Activated naive CD8-positive, alpha-beta T cell treated with anti-CD3 and anti-CD28 coated beads, Interleukin-2, amount 50 U/mL, for 16 hours (primary cell): Measurements from ENCODE around the gene EFCAB5.

Experiments used
- DNase-seq: peaks from one replicate; pipeline ENCODE4 v3.0.0-alpha.2; 2020; ENCODE audit warnings: low read depth, low spot score

EFCAB5 gene

DNA sequence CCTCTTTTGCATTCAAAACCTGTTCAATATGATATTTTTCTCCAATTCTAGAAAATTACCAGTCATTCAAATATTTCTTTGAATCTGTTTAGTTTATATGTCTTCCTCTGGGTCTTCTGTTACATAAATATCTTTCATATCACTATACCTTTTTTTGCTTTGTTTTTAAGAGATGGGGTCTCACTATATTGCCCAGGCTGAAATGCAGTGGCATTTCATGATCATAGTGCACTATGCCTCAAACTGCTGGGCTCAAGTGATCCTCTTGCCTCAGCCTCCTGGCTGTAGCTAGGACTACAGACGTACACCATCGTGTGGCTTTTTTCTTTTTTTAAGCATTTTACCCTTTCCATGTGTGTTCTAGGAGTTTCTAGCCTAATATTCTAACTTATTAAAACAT is 214.0 kb downstream of the EFCAB5 start:
- no peak for DNase-seq
